ENCODE data around the gene HDAC9. TPM values are rescaled to one million over a fixed set of nuclear protein-coding genes. Genes with fewer than 3 reads are reported as not detected.

The HDAC9 gene
- total RNA-seq, 1 experiment from 2014 or later: 159 TPM

DNA sequence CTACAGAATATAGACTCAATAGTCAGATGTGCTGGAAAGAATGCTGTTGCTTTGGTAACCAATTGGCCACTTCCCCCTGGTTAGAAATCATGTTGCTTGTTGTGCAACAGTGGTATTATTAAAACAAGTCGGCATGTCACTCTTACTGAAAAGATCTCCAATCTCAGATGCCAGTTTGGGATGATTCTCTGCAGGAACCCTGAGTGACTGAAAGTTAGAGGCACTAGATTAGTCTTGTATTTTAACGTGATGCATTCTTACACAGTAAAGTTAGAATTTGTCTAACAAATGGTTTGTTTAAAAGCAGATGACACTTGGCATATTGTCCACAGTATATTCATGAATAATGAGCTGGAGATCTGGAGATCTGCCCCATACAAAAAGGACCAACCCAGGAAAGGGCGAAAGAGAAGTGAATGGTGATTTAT, 334.3 kb downstream of the HDAC9 start:
- intact Hi-C loops (cut with micrococcal nuclease; ENCODE audit: unreplicated experiment): no loop called here
- H3K4me3 Mint-ChIP-seq (ENCODE audit: low read depth, unreplicated experiment): no peak overlapping the region
- no peaks in the 10 kb centered on the region for H3K27me3 Mint-ChIP-seq (ENCODE audit: unreplicated experiment)
- H3K9me3 Mint-ChIP-seq (ENCODE audit: low read depth, unreplicated experiment): no peaks in the 10 kb centered on the region
- H3K36me3 Mint-ChIP-seq (ENCODE audit: insufficient read depth, unreplicated experiment): no peaks in the 10 kb centered on the region
- no TSS peak for BruUV-seq (replicated peaks)
- no peaks in the 10 kb centered on the region for H3K4me1 Mint-ChIP-seq (ENCODE audit: low read depth, unreplicated experiment)
- no peak for TF ChIP-seq CTCF (IDR thresholded peaks at IDR 0.05; ENCODE audit: unreplicated experiment)
- CTCF ChIA-PET: no interaction called here
- no peak overlapping the region for H3K27ac Mint-ChIP-seq (ENCODE audit: unreplicated experiment)
- DNase-seq: no peak

DNA sequence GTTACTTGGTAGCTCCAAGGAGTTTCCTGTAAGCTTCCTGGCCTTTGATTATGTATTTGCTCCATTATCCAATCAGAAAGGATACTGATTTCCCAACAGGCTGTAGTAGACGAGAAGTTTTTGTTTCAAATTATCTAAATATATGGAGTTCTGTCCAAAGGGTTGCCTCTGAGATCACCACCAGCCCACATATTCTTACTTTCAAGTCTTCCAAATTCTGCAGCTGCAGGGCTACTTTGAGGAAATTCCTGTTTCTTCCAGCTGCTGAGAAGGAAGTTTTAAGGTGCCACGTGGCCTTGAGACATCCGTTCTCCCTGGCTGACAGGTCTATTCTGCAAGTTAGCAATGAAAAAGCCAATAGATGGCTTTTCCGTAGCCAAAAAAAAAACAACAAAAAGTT, 335.9 kb downstream of the HDAC9 start:
- intact Hi-C loops (cut with micrococcal nuclease; ENCODE audit: unreplicated experiment): no loop called here
- H3K27me3 Mint-ChIP-seq (ENCODE audit: unreplicated experiment): no peaks in the 10 kb centered on the region
- no peak overlapping the region for H3K4me3 Mint-ChIP-seq (ENCODE audit: low read depth, unreplicated experiment)
- CTCF ChIA-PET: no interaction called here
- no peaks in the 10 kb centered on the region for H3K4me1 Mint-ChIP-seq (ENCODE audit: low read depth, unreplicated experiment)
- no peaks in the 10 kb centered on the region for H3K36me3 Mint-ChIP-seq (ENCODE audit: insufficient read depth, unreplicated experiment)
- TF ChIP-seq CTCF (IDR thresholded peaks at IDR 0.05; ENCODE audit: unreplicated experiment): no peak
- no peak for DNase-seq
- BruUV-seq (replicated peaks): no TSS peak
- H3K27ac Mint-ChIP-seq (ENCODE audit: unreplicated experiment): no peak overlapping the region
- H3K9me3 Mint-ChIP-seq (ENCODE audit: low read depth, unreplicated experiment): no peaks in the 10 kb centered on the region

GRCh38 chr7:18831943-18832342, 336.4 kb downstream of the HDAC9 start:
- intact Hi-C loops (cut with micrococcal nuclease; ENCODE audit: unreplicated experiment): no loop called here
- CTCF ChIA-PET: no interaction called here
- H3K4me1 Mint-ChIP-seq (ENCODE audit: low read depth, unreplicated experiment): no peaks in the 10 kb centered on the region

DNA sequence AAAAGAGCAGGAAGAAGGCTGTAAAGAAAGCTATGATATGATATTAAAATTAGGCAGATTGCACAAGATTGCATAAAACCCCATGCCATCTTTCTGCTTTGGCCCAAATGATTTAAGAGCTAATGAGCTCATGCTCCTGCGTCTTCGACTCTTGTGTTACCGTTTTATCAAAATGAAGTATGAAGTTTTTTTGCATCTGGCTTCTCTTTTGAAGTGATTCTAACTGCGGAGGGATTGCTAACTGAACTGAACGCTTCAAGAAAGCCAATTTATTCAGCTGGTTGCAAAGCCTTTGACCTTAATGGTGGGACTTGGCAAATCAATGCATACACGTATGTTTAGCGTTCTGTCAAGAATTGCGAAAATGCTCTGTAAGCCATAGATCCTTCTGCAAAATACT, 339.0 kb downstream of the HDAC9 start:
- Mint-ChIP-seq H3K27ac (ENCODE audit: unreplicated experiment) (no peak overlapping the region), H3K4me1 (ENCODE audit: low read depth, unreplicated experiment) (no peaks in the 10 kb centered on the region), H3K9me3 (ENCODE audit: low read depth, unreplicated experiment) (no peaks in the 10 kb centered on the region), H3K27me3 (ENCODE audit: unreplicated experiment) (no peaks in the 10 kb centered on the region), H3K4me3 (ENCODE audit: low read depth, unreplicated experiment) (no peak overlapping the region), H3K36me3 (ENCODE audit: insufficient read depth, unreplicated experiment) (no peaks in the 10 kb centered on the region)
- intact Hi-C loops (cut with micrococcal nuclease; ENCODE audit: unreplicated experiment): no loop called here
- CTCF ChIA-PET: no interaction called here
- DNase-seq: no peak
- TF ChIP-seq CTCF (IDR thresholded peaks at IDR 0.05; ENCODE audit: unreplicated experiment): no peak
- BruUV-seq (replicated peaks): no TSS peak

More at GRCh38 chr7:18831943-18832342, 336.4 kb downstream of the HDAC9 start:
- H3K27ac Mint-ChIP-seq (ENCODE audit: unreplicated experiment): no peak overlapping the region
- no peak for TF ChIP-seq CTCF (IDR thresholded peaks at IDR 0.05; ENCODE audit: unreplicated experiment)
- H3K4me3 Mint-ChIP-seq (ENCODE audit: low read depth, unreplicated experiment): no peak overlapping the region
- DNase-seq: no peak
- no TSS peak for BruUV-seq (replicated peaks)
- no peaks in the 10 kb centered on the region for H3K27me3 Mint-ChIP-seq (ENCODE audit: unreplicated experiment)
- H3K9me3 Mint-ChIP-seq (ENCODE audit: low read depth, unreplicated experiment): no peaks in the 10 kb centered on the region
- H3K36me3 Mint-ChIP-seq (ENCODE audit: insufficient read depth, unreplicated experiment): no peaks in the 10 kb centered on the region

Measured in Calu3 (cell line).